ENCODE measurements around the gene LYPD4. TPM values are rescaled to one million over a fixed set of nuclear protein-coding genes. Genes with fewer than 3 reads are reported as not detected.
"Not testable (repeated sequence)": the region's sequence is repeated elsewhere in the genome, so short reads cannot be mapped to it uniquely, and the experiment has no call there.

The LYPD4 gene
- total RNA-seq, 3 donors from 2014 or later = not detected

GRCh38 chr19:41788518-41788917, 56.0 kb downstream of the LYPD4 start:
- Mint-ChIP-seq H3K4me1 (ENCODE audit: low read depth) (peaks cover 17% of the 10 kb centered on the region), H3K27me3 (ENCODE audit: low read depth) (peaks cover 65% of the 10 kb centered on the region)
- H3K4me3 Mint-ChIP-seq; H3K9me3 Mint-ChIP-seq; H3K36me3 Mint-ChIP-seq (ENCODE audit: insufficient read depth); DNase-seq; ATAC-seq: not testable (repeated sequence)

Other genes with a start within 250 kb of the LYPD4 start
- gene CEACAM4, start 217.6 kb downstream of the LYPD4 start, total RNA-seq = not detected
- gene CEACAM7, start 156.4 kb downstream of the LYPD4 start, total RNA-seq = under 1 TPM in 1 of 3 donors, not detected in 2; 0.25 TPM
- under 1 TPM; 0.30 to 0.46 (median 0.37) TPM for gene CEACAM5, start 136.1 kb downstream of the LYPD4 start, total RNA-seq
- gene CEACAM6, start 89.2 kb downstream of the LYPD4 start, total RNA-seq = under 1 TPM; 0.23 to 0.27 (median 0.26) TPM
- gene CEACAM3, start 48.1 kb downstream of the LYPD4 start, total RNA-seq = not detected
- gene DMRTC2, start 359 bp upstream of the LYPD4 start, total RNA-seq = not detected
- 1,000 to 10,000 TPM; 3,437 to 3,718 (median 3,468) TPM for gene RPS19, start 15.6 kb upstream of the LYPD4 start, total RNA-seq
- 1 to 10 TPM; 2.2 to 7.8 (median 2.7) TPM for gene CD79A, start 32.6 kb upstream of the LYPD4 start, total RNA-seq
- gene ARHGEF1, start 38.5 kb upstream of the LYPD4 start, total RNA-seq = 100 to 1,000 TPM; 286 to 314 (median 301) TPM
- gene ERFL, start 83.8 kb upstream of the LYPD4 start, total RNA-seq = 1 to 10 TPM in 2 of 3 donors, under 1 TPM in 1; 0.83 to 2.0 (median 1.5) TPM
- 10 to 100 TPM; 63.1 to 82.1 (median 70.4) TPM for gene RABAC1, start 114.6 kb upstream of the LYPD4 start, total RNA-seq
- gene ATP1A3, start 149.5 kb upstream of the LYPD4 start, total RNA-seq = 1 to 10 TPM; 2.8 to 4.9 (median 3.7) TPM
- gene GRIK5, start 225.5 kb upstream of the LYPD4 start, total RNA-seq = 1 to 10 TPM in 1 of 3 donors, under 1 TPM in 2; 0.49 to 1.1 (median 0.61) TPM
- gene ZNF574, start 231.5 kb upstream of the LYPD4 start, total RNA-seq = 10 to 100 TPM; 19.9 to 20.7 (median 20.6) TPM